Ishikawa (cell line): ENCODE measurements around the gene HBS1L.

ENCODE experiments used
- CEBPB ChIP-seq: IDR thresholded peaks from 2 replicates; pipeline ENCODE4 v1.6.1; 2012
- CREB1 ChIP-seq: IDR thresholded peaks from 2 replicates; pipeline ENCODE4 v1.6.1; 2012; ENCODE audit warnings: low read depth
- EGR1 ChIP-seq: IDR thresholded peaks from 2 replicates; pipeline ENCODE4 v1.6.1; 2012
- EP300 ChIP-seq: IDR thresholded peaks from 2 replicates; pipeline ENCODE4 v1.6.1; 2012; ENCODE audit warnings: borderline replicate concordance
- FOXM1 ChIP-seq: IDR thresholded peaks from 2 replicates; pipeline ENCODE4 v1.6.1; 2012; ENCODE audit warnings: low read depth, borderline replicate concordance
- NFIC ChIP-seq: IDR thresholded peaks from 2 replicates; pipeline ENCODE4 v1.6.1; 2012
- RAD21 ChIP-seq: IDR thresholded peaks from 2 replicates; pipeline ENCODE4 v1.6.1; 2012; ENCODE audit warnings: low read depth
- REST ChIP-seq: IDR thresholded peaks from 2 replicates; pipeline ENCODE4 v1.6.1; 2012; ENCODE audit warnings: low read depth, mild to moderate bottlenecking
- TAF1 ChIP-seq: IDR thresholded peaks from 2 replicates; pipeline ENCODE4 v1.6.1; 2012; ENCODE audit warnings: low read depth, mild to moderate bottlenecking
- TCF12 ChIP-seq: IDR thresholded peaks from 2 replicates; pipeline ENCODE4 v1.6.1; 2012; ENCODE audit warnings: low read depth
- TEAD4 ChIP-seq: IDR thresholded peaks from 2 replicates; pipeline ENCODE4 v1.6.1; 2012
- USF1 ChIP-seq: IDR thresholded peaks from 2 replicates; pipeline ENCODE4 v1.6.1; 2012
- YY1 ChIP-seq: IDR thresholded peaks from 2 replicates; pipeline ENCODE4 v1.6.1; 2012; ENCODE audit warnings: low read depth
- ZBTB7A ChIP-seq: IDR thresholded peaks from 2 replicates; pipeline ENCODE4 v1.6.1; 2012; ENCODE audit warnings: low read depth
- TF ChIP-seq, protein P1 (sequence below): IDR thresholded peaks from 2 replicates; pipeline ENCODE4 v1.6.1; 2012

HBS1L gene

GRCh38 chr6:135054569-135055498 is at the start of gene HBS1L:
HBS1L (minus strand) TSS chr6:135054822; CDS start chr6:135054691, 131 bp downstream.
- TF ChIP-seq YY1, result peak; percentile 98
- TF ChIP-seq, protein P1, sequence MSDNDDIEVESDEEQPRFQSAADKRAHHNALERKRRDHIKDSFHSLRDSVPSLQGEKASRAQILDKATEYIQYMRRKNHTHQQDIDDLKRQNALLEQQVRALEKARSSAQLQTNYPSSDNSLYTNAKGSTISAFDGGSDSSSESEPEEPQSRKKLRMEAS, result 0 out of 2 replicates have a peak, but pooled peaks have one; percentile 36
- no peak for TF ChIP-seq TCF12
- TF ChIP-seq CREB1, result peak; percentile 73
- TF ChIP-seq TAF1, result peak; percentile 99

DNA sequence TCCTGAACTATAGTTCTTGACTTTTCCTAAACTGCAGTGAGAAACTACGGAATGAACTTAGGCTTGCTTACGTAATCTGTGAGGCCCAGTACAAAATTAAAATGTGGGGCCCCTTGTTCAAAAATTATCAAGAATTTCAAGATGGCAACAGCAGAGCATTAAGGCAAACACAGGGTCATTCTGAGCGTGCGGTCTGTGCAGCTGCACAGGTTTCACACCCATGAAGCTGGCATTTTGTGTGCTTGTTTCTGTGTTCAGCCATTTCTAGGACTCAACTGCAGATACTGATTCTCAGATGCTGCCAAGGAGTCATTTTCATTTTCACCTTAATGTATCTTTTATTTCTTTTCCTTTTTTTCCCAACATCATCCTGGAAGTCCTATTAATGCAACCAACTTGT is 49.6 kb upstream of the HBS1L start:
- TF ChIP-seq CEBPB, result no peak
- TF ChIP-seq EGR1, result no peak
- TF ChIP-seq, protein P1, result no peak

- no peak for TF ChIP-seq FOXM1
- no peak for TF ChIP-seq EP300
- TF ChIP-seq CEBPB, result no peak
- TF ChIP-seq TCF12, result no peak
- no peak for TF ChIP-seq YY1
- no peak for TF ChIP-seq EGR1
- TF ChIP-seq REST, result no peak
- TF ChIP-seq CREB1, result no peak
- no peak for TF ChIP-seq TAF1
- no peak for TF ChIP-seq NFIC
- TF ChIP-seq TEAD4, result no peak
- TF ChIP-seq ZBTB7A, result no peak
- no peak for TF ChIP-seq USF1
- TF ChIP-seq, protein P1, result no peak
- no peak for TF ChIP-seq RAD21
These were observed 47.6 kb upstream of the HBS1L start for GRCh38 chr6:135102191-135102590.

GRCh38 chr6:135097172-135097571 is 42.5 kb upstream of the HBS1L start:
- TF ChIP-seq EP300 (no peak), FOXM1 (no peak), EGR1 (no peak), USF1 (no peak), RAD21 (no peak), TAF1 (no peak), TCF12 (no peak), REST (no peak), NFIC (no peak), TEAD4 (no peak), YY1 (no peak), ZBTB7A (no peak), CREB1 (no peak), CEBPB (no peak)
- TF ChIP-seq, protein P1, result no peak

- TF ChIP-seq USF1 (no peak), TCF12 (no peak), EP300 (no peak), NFIC (no peak), ZBTB7A (no peak), EGR1 (no peak), FOXM1 (no peak), CEBPB (no peak), RAD21 (no peak), YY1 (no peak), REST (no peak), TAF1 (no peak), CREB1 (no peak), TEAD4 (no peak)
- TF ChIP-seq, protein P1, result no peak
These were observed 41.9 kb upstream of the HBS1L start for GRCh38 chr6:135096403-135097130.
